AG04449 (cell line): ENCODE results near the gene GDPD5.

Source experiments
- CTCF ChIA-PET: fragments of 350-600 bp; formaldehyde crosslinking; extraction: SDS; loops from one replicate; lab custom pipeline; 2021; ENCODE audit warnings: antibody characterized with exemption; lab: Yijun Ruan, JAX
- POLR2A ChIA-PET: fragments of 400-600, 350-600 bp; formaldehyde crosslinking; extraction: SDS; loops from one replicate; lab custom pipeline; 2020; ENCODE audit warnings: antibody characterized with exemption, inconsistent platforms; lab: Yijun Ruan, JAX
- DNase-seq: peaks from one replicate; pipeline ENCODE4 v3.0.0-alpha.2; 2010; ENCODE audit warnings: low read depth, low spot score
- H3K4me3 ChIP-seq: 2 replicates; pipeline ENCODE4 v1.5.1; 2011; ENCODE audit warnings: low read depth, mild to moderate bottlenecking, control low read depth, low read length
- CTCF ChIP-seq: IDR thresholded peaks from one replicate; pipeline ENCODE4 v1.5.1; 2011; ENCODE audit warnings: mild to moderate bottlenecking, moderate library complexity, low read length, control low read depth, inconsistent platforms; ENCODE audit not compliant: insufficient read depth; ENCODE audit errors: missing control alignments

The GDPD5 gene

GRCh38 chr11:75534259-75535069, 8.7 kb upstream of the GDPD5 start:
- POLR2A ChIA-PET = interaction anchor here (1.0 kb wide), 1 partner anchor 31 kb away, joined by 5 read pairs; no protein-coding TSS in a partner anchor
- CTCF ChIA-PET = interaction anchor here (0.6 to 22.5 kb wide), 14 partner anchors 8 to 146 kb away, joined by 3 to 658 read pairs (median 44); partner anchors contain the start of genes GDPD5 and KLHL35
- no peak for TF ChIP-seq CTCF
- no peak for DNase-seq
- no peak overlapping the region for H3K4me3 ChIP-seq

- POLR2A ChIA-PET = no interaction called here
- CTCF ChIA-PET = interaction anchor here (0.6 to 22.5 kb wide), 14 partner anchors 11 to 146 kb away, joined by 3 to 658 read pairs (median 44); partner anchors contain the start of gene KLHL35
- no peak for DNase-seq
These were observed 8.1 kb upstream of the GDPD5 start for GRCh38 chr11:75533896-75534258.

GRCh38 chr11:75532200-75533048, 6.7 kb upstream of the GDPD5 start:
- TF ChIP-seq CTCF = peak; percentile 76
- ChIA-PET CTCF (interaction anchor here (0.6 to 22.5 kb wide), 38 partner anchors 9 to 253 kb away, joined by 3 to 658 read pairs (median 4); partner anchors contain the start of genes DGAT2, KLHL35 and RPS3), POLR2A (no interaction called here)
- no peak for DNase-seq
- no peak overlapping the region for H3K4me3 ChIP-seq

More at GRCh38 chr11:75533896-75534258, 8.1 kb upstream of the GDPD5 start:
- no peak for TF ChIP-seq CTCF
- H3K4me3 ChIP-seq = no peak overlapping the region

- DNase-seq = no peak
- no peak for TF ChIP-seq CTCF
- ChIA-PET POLR2A (no interaction called here), CTCF (interaction anchor here (0.7 to 22.5 kb wide), 29 partner anchors 8 to 251 kb away, joined by 3 to 658 read pairs (median 5); partner anchors contain the start of genes DGAT2, KLHL35 and RPS3)
- H3K4me3 ChIP-seq = no peak overlapping the region
These were observed 5.6 kb upstream of the GDPD5 start for GRCh38 chr11:75531325-75531724.

- H3K4me3 ChIP-seq = no peak overlapping the region
- no peak for TF ChIP-seq CTCF
- CTCF ChIA-PET = interaction anchor here (0.8 to 22.5 kb wide), 15 partner anchors 9 to 250 kb away, joined by 3 to 658 read pairs (median 42); partner anchors contain the start of genes KLHL35 and RPS3
- no peak for DNase-seq
- POLR2A ChIA-PET = no interaction called here
These were observed 4.8 kb upstream of the GDPD5 start for GRCh38 chr11:75530577-75530976.
